A673 (cell line): Measurements from ENCODE around the gene MPO.

ENCODE experiments used
- EZH2 ChIP-seq: fragments of 200-600 bp; sonication (generic); IDR thresholded peaks from 2 replicates; pipeline ENCODE4 v1.6.1; 2017; ENCODE audit warnings: borderline replicate concordance, low read depth, mild to moderate bottlenecking, mixed read lengths, antibody characterized with exemption, low read length; ENCODE audit not compliant: poor library complexity, severe bottlenecking
- TF ChIP-seq, protein P1 (sequence below): fragments of 300-800, 200-600 bp; sonication (generic); conservative IDR thresholded peaks from 2 replicates; pipeline ENCODE4 v1.5.1; 2017; ENCODE audit warnings: low read depth, mild to moderate bottlenecking, antibody characterized with exemption, low read length, moderate library complexity, mixed read lengths

DNA sequence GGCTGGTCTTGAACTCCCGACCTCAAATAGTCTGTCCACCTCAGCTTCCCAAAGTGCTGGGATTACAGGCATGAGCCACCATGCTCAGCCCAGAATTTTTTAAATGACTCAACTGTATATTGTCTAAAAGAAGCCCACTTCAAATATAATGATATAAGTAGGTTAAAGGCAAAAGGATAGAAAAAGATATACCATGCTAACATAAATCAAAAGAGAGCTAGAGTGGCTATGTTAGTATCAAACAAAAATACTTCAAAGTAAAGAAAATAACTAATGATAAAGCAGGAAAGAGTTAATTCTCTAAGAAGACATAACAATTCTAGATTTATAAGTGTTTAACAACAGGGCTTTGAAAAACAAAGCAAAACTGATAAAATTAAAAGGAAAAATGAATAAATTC lies 13.3 kb upstream of the MPO start:
- TF ChIP-seq, protein P1, sequence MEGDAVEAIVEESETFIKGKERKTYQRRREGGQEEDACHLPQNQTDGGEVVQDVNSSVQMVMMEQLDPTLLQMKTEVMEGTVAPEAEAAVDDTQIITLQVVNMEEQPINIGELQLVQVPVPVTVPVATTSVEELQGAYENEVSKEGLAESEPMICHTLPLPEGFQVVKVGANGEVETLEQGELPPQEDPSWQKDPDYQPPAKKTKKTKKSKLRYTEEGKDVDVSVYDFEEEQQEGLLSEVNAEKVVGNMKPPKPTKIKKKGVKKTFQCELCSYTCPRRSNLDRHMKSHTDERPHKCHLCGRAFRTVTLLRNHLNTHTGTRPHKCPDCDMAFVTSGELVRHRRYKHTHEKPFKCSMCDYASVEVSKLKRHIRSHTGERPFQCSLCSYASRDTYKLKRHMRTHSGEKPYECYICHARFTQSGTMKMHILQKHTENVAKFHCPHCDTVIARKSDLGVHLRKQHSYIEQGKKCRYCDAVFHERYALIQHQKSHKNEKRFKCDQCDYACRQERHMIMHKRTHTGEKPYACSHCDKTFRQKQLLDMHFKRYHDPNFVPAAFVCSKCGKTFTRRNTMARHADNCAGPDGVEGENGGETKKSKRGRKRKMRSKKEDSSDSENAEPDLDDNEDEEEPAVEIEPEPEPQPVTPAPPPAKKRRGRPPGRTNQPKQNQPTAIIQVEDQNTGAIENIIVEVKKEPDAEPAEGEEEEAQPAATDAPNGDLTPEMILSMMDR = no peak
- TF ChIP-seq EZH2 = no peak
